ENCODE results near the gene POLE2. TPM values are rescaled to one million over a fixed set of nuclear protein-coding genes. Genes with fewer than 3 reads are reported as not detected.
A peak's percentile ranks its signal among the peaks of the same experiment; 100 is the strongest.

Gene POLE2
- total and polyA plus RNA-seq, 2 of the 13 experiments (the other 11 are each of a cell fraction or from before 2014, with no cell fraction given), result 16.6 to 37.0 TPM

GRCh38 chr14:49687942-49688700, at the start of gene POLE2 (continued):
- TF ChIP-seq ZNF10 (CRISPR knock-in tag; IDR thresholded peaks at IDR 0.05; ENCODE audit: borderline replicate concordance, low read depth) (no peak), HOXA5 (CRISPR knock-in tag; IDR thresholded peaks at IDR 0.05) (0 out of 2 replicates have a peak, but pooled peaks have one; percentile 72), ZBTB14 (CRISPR knock-in tag; IDR thresholded peaks at IDR 0.05) (no peak), GATAD2A (CRISPR knock-in tag; IDR thresholded peaks at IDR 0.05) (no peak), ZNF792 (CRISPR knock-in tag; IDR thresholded peaks at IDR 0.05) (no peak; the same call in 1 of the 2 replicates), ELF3 (CRISPR knock-in tag; IDR thresholded peaks at IDR 0.05) (no peak), SALL1 (CRISPR knock-in tag; IDR thresholded peaks at IDR 0.05) (peak; percentile 85), MEIS1 (CRISPR knock-in tag; IDR thresholded peaks at IDR 0.05; ENCODE audit: borderline replicate concordance) (peak; percentile 77), ASH2L (IDR thresholded peaks at IDR 0.05; ENCODE audit: insufficient read length, low read depth, low read length) (peak; percentile 84), MIXL1 (CRISPR knock-in tag; IDR thresholded peaks at IDR 0.05) (peak; percentile 20; the same call in 1 of the 2 replicates), FOXC1 (CRISPR knock-in tag; IDR thresholded peaks at IDR 0.05; ENCODE audit: borderline replicate concordance) (peak; percentile 66; the same call in 1 of the 2 replicates), ZNF543 (CRISPR knock-in tag; IDR thresholded peaks at IDR 0.05) (peak; percentile 84; the same call in 1 of the 2 replicates), ZKSCAN8 (CRISPR knock-in tag; IDR thresholded peaks at IDR 0.05; ENCODE audit: borderline replicate concordance) (no peak), RCOR2 (CRISPR knock-in tag; IDR thresholded peaks at IDR 0.05) (no peak; the same call in 1 of the 2 replicates), CREBL2 (CRISPR knock-in tag; IDR thresholded peaks at IDR 0.05; ENCODE audit: borderline replicate concordance) (0 out of 2 replicates have a peak, but pooled peaks have one; percentile 17), ISX (CRISPR knock-in tag; conservative IDR thresholded peaks at IDR 0.05) (no peak), PATZ1 (CRISPR knock-in tag; IDR thresholded peaks at IDR 0.05) (peak; percentile 32; the same call in 1 of the 2 replicates), HNF4A (CRISPR knock-in tag; IDR thresholded peaks at IDR 0.05) (no peak), ZNF550 (CRISPR knock-in tag; IDR thresholded peaks at IDR 0.05; ENCODE audit: borderline replicate concordance) (no peak), ZBTB34 (CRISPR knock-in tag; IDR thresholded peaks at IDR 0.05) (0 out of 2 replicates have a peak, but pooled peaks have one; percentile 17)
